ENCODE data around the gene RPP25L. TPM values are rescaled to one million over a fixed set of nuclear protein-coding genes. Genes with fewer than 3 reads are reported as not detected.

Gene RPP25L
- total RNA-seq, 4 donors from 2014 or later, result 18.1 to 39.1 (median 26.9) TPM

- Histone ChIP-seq H3K4me3 (no peak overlapping the region), H3K27ac (no peak overlapping the region), H3K4me1 (no peaks in the 10 kb centered on the region), H3K36me3 (no peaks in the 10 kb centered on the region), H3K9me3 (no peaks in the 10 kb centered on the region), H3K27me3 (no peaks in the 10 kb centered on the region)
- no peak for TF ChIP-seq POLR2A (IDR thresholded peaks at IDR 0.05)
- TF ChIP-seq CTCF (IDR thresholded peaks at IDR 0.05), result no peak
- intact Hi-C loops (cut with DNase I; ENCODE audit: low total_unique reads), result no loop called here
- DNase-seq, result no peak
Measured at GRCh38 chr9:34572092-34572491, 39.8 kb downstream of the RPP25L start.

DNA sequence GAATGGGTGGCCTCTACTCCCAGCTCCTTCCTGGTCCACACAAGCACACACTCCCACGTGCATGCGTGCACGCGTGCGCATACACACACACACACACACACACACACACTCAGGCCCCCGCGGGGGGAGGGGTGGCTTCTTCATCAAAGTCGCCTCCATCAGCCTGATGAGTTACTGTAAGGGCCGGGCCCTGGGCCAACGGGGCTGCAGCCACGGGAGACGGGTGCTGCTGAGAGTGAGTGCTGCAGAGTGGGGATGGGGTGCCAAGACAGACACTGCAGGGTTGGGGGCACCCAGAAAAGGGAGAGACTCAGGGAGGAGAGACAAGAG is 40.5 kb downstream of the RPP25L start:
- H3K27me3 ChIP-seq, result no peaks in the 10 kb centered on the region
- H3K9me3 ChIP-seq, result no peaks in the 10 kb centered on the region
- H3K27ac ChIP-seq, result no peak overlapping the region
- DNase-seq, result peak in 1 of 2 donors; percentile 61
- TF ChIP-seq CTCF (IDR thresholded peaks at IDR 0.05) (no peak), POLR2A (IDR thresholded peaks at IDR 0.05) (no peak)
- H3K4me3 ChIP-seq, result no peak overlapping the region
- H3K36me3 ChIP-seq, result no peaks in the 10 kb centered on the region
- intact Hi-C loops (cut with DNase I; ENCODE audit: low total_unique reads), result no loop called here
- no peaks in the 10 kb centered on the region for H3K4me1 ChIP-seq

DNA sequence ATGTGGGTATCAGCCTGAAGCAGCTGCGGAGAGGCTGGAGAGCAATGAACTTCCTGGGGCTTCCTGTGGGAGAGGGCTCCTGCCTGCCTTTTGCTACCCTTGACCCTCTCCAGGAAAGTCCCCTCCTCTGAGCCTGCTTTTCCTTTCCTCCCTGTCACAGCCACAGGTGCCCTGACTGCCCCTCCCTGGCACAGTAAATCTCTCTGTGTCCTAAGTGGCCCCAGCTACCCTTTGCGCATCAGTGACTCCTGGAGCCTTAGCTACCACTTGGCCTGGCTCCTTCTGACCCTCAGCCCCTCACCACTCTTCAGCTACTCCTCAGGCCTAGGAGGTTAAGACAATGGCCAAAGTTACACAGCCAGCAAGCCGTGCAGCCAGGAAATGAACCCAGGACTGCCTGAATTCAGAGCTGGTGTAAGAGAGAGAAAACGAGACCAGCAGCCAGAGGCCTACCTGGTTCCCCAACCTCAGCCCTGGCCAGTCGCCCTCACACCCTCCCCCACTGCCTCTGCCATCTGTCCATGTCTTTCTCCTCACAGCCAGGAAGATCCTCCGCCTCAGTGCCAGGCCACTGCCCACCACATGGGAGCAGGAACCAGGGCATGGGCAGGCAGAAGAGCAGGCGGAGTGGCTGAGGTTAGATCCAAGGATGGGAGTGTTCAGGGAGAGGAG is 41.0 kb downstream of the RPP25L start:
- no peaks in the 10 kb centered on the region for H3K36me3 ChIP-seq
- H3K4me1 ChIP-seq, result no peaks in the 10 kb centered on the region
- no peaks in the 10 kb centered on the region for H3K9me3 ChIP-seq
- H3K27me3 ChIP-seq, result no peaks in the 10 kb centered on the region
- DNase-seq, result no peak
- H3K4me3 ChIP-seq, result no peak overlapping the region
- TF ChIP-seq POLR2A (IDR thresholded peaks at IDR 0.05) (no peak), CTCF (IDR thresholded peaks at IDR 0.05) (no peak)
- intact Hi-C loops (cut with DNase I; ENCODE audit: low total_unique reads), result no loop called here
- no peak overlapping the region for H3K27ac ChIP-seq

DNA sequence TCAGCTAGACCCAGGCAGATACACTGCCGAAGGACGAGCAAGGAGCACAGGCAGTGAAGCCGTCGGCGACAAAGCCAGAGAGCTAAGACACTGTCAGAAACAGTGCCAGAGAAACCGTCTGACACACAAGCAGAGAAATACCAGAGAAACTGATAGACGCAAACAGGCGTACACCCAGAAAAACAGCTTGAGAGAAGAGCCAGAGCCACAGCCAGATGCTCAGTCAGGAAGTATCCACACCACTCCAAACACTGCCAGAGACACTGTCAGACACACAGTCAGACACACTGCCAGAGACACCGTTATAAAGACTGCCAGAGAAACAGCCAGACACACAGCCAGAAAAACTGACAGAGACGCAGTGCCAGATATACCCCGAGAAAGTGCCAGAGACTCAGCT is 41.5 kb downstream of the RPP25L start:
- H3K36me3 ChIP-seq, result no peaks in the 10 kb centered on the region

DNA sequence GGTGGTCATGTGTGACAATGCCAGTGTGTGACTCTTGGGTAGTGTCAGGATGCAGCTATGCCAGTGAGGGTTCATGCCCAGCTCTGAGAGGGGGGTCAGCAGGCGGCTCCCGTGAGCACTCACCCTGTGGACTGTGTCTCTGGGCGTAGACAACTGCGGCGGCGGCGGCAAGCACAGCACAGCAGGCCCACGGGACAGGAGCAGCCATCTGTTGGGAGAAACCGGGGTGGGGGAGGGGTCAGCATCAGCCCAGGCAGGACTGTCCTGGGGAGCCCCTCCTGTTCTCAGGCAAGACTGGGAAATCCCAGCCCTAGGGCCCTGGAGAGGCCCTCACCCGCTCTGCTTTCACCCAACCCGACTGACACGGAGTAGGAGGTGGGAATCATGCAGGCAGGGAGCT is 43.1 kb downstream of the RPP25L start:
- TF ChIP-seq POLR2A (IDR thresholded peaks at IDR 0.05), result no peak
- TF ChIP-seq CTCF (IDR thresholded peaks at IDR 0.05), result no peak
- intact Hi-C loops (cut with DNase I; ENCODE audit: low total_unique reads), result no loop called here

More for the DNA sequence above, 41.5 kb downstream of the RPP25L start:
- no peak overlapping the region for H3K27ac ChIP-seq
- TF ChIP-seq POLR2A (IDR thresholded peaks at IDR 0.05) (no peak), CTCF (IDR thresholded peaks at IDR 0.05) (no peak)
- H3K4me3 ChIP-seq, result no peak overlapping the region
- no peaks in the 10 kb centered on the region for H3K4me1 ChIP-seq
- no peaks in the 10 kb centered on the region for H3K9me3 ChIP-seq
- DNase-seq, result no peak
- intact Hi-C loops (cut with DNase I; ENCODE audit: low total_unique reads), result no loop called here
- H3K27me3 ChIP-seq, result no peaks in the 10 kb centered on the region

More for the DNA sequence above, 43.1 kb downstream of the RPP25L start:
- Histone ChIP-seq H3K9me3 (no peaks in the 10 kb centered on the region), H3K4me3 (no peak overlapping the region), H3K36me3 (no peaks in the 10 kb centered on the region), H3K27me3 (no peaks in the 10 kb centered on the region), H3K27ac (no peak overlapping the region), H3K4me1 (no peaks in the 10 kb centered on the region)
- DNase-seq, result no peak
